ENCODE measurements around the gene PRAMEF1.
"Not testable (repeated sequence)": the region's sequence is repeated elsewhere in the genome, so short reads cannot be mapped to it uniquely, and the experiment has no call there.

The PRAMEF1 gene

DNA sequence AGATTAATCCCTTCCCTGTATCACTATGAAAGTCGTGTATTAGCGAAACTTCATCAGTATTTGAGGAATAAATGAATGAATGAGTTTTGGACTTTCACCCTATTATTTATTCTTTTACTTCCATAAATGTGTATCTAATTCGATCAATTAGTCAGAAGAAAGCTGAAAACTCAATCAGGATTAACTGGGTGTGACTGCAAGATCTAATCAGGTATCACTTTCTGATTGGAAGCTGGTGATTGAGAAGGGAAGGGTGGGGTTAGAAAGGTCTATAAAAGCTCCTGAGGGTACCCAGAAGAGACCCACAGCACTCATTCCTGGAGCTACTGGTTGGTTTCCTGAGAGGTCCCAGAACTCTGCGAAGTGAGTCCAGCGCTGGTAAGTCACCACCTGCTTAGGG, at the start of gene PRAMEF1:
PRAMEF1 (plus strand) TSS at position 301 of the 400 bp plus-strand sequence. CDS start 1,831 bp downstream, outside the sequence.
- DNase-seq: not testable (repeated sequence)

GRCh38 chr1:12741946-12742345, 49.3 kb upstream of the PRAMEF1 start:
- no peak for DNase-seq

GRCh38 chr1:12745126-12745991, 45.8 kb upstream of the PRAMEF1 start:
- DNase-seq: no peak

DNA sequence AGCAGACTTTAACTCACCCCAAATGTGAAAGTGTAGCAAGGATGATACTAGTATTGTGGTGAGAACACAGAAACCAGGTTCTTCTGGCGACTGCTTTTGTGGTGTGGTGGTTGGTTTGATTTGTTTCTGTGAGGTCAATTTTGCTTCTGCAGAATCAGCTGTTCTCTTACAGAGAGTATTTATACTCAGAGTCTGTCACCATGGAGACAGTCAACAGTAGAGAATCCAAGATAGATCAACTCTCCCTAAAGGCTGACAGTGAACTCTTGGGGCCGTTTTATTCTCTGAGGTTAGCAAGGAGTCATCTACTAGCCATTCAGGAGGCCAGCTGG, 45.2 kb upstream of the PRAMEF1 start, which contains the start of gene CFAP107:
CFAP107 (plus strand) TSS at position 209 of the 332 bp plus-strand sequence. CDS start 231 bp downstream, outside the sequence.
- DNase-seq: no peak

DNA sequence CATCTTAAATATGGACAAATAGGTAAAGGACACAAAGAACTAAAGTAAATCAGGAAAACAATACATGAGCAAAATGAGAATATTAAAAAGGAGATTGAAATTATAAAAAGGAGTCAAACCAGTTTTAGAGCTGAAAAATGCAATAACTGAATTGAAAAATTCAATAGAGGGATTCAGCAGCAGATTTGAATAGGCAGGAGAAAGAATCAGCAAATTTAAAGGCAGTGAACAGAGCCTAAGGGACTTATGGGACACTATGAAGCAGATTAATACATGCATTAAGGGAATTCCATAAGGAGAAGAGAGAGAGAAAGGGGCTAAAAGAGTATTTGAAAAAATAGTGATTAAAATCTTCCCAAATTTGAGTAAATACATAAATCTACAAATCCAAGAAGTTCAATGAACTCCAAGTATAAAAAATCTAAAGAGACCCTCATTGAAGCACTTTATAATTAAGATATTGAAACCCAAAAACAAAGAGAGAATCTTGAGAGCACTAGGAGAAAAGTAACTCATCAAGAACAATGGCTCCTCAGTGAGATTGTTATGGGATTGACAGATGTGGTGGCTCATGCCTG, 42.3 kb upstream of the PRAMEF1 start:
- DNase-seq: no peak

GRCh38 chr1:12754738-12755137, 36.5 kb upstream of the PRAMEF1 start:
- DNase-seq: no peak

DNA sequence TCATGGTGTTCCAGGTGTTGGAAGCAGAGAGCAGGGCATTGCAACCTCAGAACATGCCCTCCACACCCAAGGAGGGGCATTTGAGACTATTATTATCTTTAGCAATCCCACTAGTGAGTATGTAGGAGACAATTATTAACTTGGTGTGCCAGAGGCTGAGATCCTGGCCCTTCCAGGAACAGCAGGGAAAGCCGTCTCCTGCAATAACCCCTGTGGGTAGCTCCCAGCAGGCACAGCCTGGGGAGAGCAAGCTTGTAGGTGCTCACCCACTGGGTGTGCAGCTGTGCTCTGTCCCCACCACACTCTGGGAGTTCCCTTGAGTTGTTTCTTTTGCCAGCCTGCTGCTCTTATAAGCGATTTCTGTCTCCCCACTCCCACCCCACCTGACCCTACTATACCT, 34.9 kb upstream of the PRAMEF1 start:
- no peak for DNase-seq

GRCh38 chr1:12756768-12757413, 34.3 kb upstream of the PRAMEF1 start:
- no peak for DNase-seq

GRCh38 chr1:12757836-12758235, 33.4 kb upstream of the PRAMEF1 start:
- no peak for DNase-seq

GRCh38 chr1:12760256-12760795, 30.9 kb upstream of the PRAMEF1 start:
- no peak for DNase-seq

DNA sequence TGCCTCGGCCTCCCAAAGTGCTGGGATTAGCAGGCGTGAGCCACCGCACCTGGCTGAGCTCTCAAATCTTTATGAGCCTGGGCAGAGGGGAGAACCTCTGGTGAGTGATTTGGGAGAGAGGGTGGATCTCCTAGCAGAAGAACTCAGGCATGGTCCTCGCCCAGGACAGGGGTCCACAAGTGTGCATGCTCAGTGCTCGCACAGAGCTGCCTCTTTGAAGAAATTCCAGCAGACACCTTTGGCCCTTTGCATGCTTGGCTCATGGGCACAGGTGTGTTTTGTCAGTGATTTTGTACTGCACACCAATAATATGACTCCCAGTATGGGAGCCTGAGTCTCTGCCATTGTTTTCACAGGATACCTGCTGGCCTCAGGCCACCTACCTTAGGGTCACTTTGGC, 29.4 kb upstream of the PRAMEF1 start:
- DNase-seq: no peak

GRCh38 chr1:12762766-12763165, 28.4 kb upstream of the PRAMEF1 start:
- DNase-seq: no peak

GRCh38 chr1:12763479-12763878, 27.7 kb upstream of the PRAMEF1 start:
- DNase-seq: no peak

DNA sequence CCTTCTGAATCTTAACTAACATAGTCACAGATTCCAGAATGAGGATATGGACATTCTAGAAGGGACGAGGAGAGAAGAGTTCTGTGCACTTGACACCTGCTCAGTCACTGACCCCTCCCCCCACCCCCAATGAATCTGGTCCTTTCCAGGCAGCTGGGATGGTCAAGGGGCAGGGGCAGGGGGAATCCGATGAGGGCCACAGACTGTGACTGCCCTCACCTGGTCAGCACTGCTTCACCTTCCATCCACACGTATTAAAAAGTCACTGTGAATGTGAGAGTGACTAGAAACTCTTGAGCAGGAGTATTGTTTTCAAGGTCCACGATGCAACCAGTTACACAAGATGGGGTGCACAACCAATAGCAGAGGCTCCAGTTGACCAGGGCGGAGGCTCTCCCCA, 27.2 kb upstream of the PRAMEF1 start:
- no peak for DNase-seq

DNA sequence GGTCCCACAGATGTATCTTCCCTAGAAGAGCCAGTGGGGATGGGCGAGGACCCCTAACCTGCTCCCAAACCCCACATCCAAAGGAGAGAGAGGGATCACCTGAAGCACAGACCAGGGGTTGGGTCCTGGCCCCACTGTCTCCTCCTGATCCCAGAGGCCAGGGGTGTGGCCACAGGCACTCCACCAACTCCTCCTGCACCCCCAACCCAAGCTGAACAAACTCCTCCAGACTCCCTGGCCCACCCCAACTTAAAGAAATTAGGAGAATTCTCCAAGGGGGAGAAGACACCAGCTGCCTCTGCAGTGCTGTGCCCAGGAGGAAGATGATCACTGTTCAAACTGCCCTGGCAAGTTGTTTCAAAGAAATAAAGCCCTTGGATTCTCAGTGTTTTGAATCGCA, 22.2 kb upstream of the PRAMEF1 start:
- no peak for DNase-seq

DNA sequence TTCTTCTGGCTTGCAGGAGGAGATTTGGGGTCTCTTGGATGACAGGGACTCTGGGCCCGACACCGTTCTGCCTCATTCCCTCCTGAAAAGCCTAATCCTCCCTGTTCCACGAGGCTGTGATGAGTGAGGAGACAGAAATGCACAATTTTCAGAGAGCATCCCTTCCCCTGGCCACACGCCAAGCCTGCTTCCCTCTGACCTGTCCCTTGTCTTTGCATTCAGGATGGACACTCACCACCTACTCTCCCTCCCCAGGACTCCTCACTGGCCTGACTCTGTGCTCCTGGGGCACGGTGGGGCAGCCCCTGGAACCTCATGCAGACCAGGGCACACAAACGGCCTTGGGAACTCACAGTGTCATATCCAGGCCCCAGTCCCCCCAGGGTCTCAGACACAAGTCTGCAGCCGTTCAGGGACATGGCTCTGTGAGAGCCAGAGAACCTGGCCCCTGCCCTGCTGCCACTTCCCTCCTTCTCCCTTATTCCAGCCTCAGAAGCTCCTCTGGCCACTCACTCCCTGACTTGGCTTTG, 21.2 kb upstream of the PRAMEF1 start:
- DNase-seq: no peak

DNA sequence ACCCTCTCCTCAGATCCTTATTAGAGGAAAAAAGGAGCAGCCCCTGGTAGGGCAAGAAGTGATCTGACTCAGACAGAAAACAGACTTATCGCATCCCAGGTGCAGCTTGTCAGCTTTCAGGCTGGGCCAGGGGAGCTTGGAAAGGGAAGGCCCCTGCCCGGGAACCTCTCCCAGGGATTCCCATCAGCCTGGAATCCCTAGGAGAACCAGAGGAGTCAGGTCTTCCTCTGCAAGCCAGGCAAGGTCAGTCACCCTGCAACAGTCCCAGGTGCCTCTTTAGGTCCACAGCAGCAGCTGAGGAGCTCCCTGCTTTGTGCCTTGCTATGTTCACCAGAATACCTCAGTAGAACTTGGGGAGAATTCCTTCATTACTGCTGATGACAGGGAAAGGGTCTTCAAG, 20.6 kb upstream of the PRAMEF1 start:
- no peak for DNase-seq

GRCh38 chr1:12771186-12771585, 20.0 kb upstream of the PRAMEF1 start:
- DNase-seq: no peak

- DNase-seq: no peak
Measured at GRCh38 chr1:12772520-12772919, 18.7 kb upstream of the PRAMEF1 start.

- no peak for DNase-seq
Measured at GRCh38 chr1:12773438-12773837, 17.8 kb upstream of the PRAMEF1 start, which contains the start of gene PRAMEF12. PRAMEF12 (plus strand) TSS chr1:12773738; CDS start chr1:12774868, 1,130 bp downstream.

DNA sequence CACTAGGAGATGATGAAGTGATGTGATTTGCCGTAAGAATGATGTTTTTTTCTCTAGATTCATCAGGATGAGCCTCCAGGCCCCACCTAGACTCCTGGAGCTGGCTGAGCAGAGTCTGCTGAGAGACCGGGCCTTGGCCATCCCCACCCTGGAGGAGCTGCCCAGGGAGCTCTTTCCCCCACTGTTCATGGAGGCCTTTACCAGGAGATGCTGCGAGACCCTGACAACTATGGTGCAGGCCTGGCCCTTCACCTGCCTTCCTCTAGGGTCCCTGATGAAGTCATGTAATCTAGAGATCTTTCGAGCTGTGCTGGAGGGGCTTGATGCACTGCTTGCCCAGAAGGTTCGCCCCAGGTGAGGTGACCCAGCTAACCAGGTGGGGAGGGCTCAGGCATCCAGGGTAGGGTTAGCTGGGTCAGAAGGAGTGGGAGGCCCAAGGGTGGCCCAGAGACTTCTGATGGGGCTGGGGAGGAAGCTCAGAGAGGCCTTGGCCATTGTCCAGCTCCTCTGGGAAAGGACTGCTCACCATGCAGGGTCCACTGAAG, 16.3 kb upstream of the PRAMEF1 start:
- no peak for DNase-seq

DNA sequence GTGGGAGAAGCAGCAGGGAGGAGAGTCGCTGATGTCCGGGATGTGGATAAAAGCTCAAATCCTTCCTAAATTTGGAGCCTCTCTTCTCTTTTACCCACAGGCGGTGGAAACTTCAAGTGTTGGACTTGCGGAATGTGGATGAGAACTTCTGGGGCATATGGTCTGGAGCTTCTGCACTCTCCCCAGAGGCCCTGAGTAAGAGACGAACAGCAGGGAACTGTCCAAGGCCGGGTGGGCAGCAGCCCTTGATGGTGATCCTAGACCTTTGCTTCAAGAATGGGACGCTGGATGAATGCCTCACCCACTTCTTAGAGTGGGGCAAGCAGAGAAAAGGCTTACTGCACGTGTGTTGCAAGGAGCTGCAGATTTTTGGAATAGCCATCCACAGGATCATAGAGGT, 15.8 kb upstream of the PRAMEF1 start:
- DNase-seq: no peak

All from right hindlimb (tissue), 1 donor.